GM12865 (cell line): ENCODE data around the gene LCN12.

Experiments
- DNase-seq: peaks from one replicate; pipeline ENCODE4 v3.0.0; 2010; ENCODE audit warnings: low read depth
- H3K4me3 ChIP-seq: 2 replicates; pipeline ENCODE4 v1.5.1; 2011; ENCODE audit warnings: mild to moderate bottlenecking, low read depth, low read length, control low read depth
- CTCF ChIP-seq: IDR thresholded peaks from 2 replicates; pipeline ENCODE4 v1.5.1; 2011; ENCODE audit warnings: low read length, control low read depth, low read depth, inconsistent platforms; ENCODE audit not compliant: insufficient read depth; ENCODE audit errors: missing control alignments

The LCN12 gene

GRCh38 chr9:136962701-136963248 lies 10.7 kb downstream of the LCN12 start:
- no peak overlapping the region for H3K4me3 ChIP-seq
- no peak for DNase-seq
- TF ChIP-seq CTCF, result no peak

DNA sequence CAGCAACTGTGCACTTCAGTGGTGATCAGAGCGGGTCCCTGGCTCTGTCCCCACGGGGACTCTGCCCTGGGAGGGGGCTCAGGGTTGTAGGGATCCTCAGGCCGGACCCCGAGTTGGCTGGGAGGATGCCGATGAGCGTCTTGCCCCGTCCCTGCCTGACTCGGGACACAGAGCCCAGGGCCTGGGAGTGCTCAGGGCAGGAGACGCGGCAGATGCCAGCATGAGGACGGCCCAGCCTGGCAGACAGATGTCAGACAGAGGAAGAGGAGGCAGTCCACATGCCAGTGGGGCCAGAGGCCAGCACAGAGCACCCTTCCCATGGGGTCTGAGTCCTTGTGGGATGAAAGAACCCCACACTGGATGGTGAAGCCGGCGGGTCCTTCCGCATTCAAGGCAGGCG lies 11.3 kb downstream of the LCN12 start:
- DNase-seq, result no peak

DNA sequence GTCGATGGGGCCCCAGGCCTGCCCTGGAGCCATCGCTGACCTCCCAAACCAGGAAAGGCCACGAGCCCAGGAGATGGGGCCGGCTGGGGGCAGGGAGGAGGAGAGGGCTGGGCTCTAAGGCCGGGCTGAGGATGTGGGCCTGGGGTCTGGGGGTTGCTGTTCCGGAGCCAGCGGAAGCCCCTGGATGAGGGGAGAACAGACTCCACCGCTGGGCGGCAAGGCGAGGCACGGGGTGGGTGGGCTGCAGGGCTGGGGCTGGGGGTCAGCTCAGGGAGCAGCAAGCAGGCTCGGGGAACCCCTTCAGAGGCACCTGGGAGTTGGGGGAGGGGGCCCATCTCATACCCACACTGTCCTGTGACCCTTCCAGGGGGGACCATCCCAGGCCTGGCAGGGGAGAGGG lies 11.7 kb downstream of the LCN12 start:
- no peak overlapping the region for H3K4me3 ChIP-seq
- no peak for TF ChIP-seq CTCF
- no peak for DNase-seq

More for the DNA sequence above, 11.3 kb downstream of the LCN12 start:
- H3K4me3 ChIP-seq, result no peak overlapping the region
- TF ChIP-seq CTCF, result no peak

GRCh38 chr9:136964171-136964689 lies 12.2 kb downstream of the LCN12 start:
- DNase-seq, result no peak
- no peak overlapping the region for H3K4me3 ChIP-seq
- TF ChIP-seq CTCF, result no peak

- no peak overlapping the region for H3K4me3 ChIP-seq
- no peak for TF ChIP-seq CTCF
- no peak for DNase-seq
Measured at GRCh38 chr9:136964833-136965422, 12.9 kb downstream of the LCN12 start.

DNA sequence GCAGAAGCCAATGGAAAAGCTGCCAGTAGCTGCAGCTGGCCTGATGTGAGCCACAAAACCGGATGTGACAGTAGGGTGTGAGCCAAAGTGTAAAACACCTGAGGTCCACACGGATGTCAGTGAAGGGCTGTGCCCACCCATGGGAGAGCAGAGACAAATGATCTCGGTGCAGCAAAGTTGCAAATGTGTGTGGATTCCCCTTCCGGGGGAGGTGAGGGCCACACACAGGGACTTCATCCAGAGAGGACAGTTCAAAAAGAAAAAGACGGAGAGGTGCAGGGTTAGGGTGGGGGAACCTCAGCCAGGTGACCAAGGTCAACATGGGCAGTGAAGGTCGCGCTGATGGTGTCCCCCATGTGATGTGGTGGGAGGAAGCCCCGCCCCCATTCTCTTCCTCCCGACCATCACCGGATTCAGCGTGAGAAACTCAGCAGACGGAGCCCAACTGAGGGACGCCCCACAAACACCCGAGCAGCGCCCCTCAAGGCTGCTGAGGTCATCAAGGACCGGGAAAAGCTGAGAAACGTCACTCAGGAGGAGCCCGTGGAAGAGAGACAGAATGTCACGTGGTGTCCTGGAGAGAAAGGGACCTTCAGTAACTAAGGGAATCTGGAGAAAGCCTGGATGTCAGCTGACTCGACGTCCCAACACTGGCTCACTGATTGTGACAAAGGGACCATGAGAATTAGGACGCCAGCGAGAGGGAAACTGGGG lies 13.9 kb downstream of the LCN12 start:
- no peak overlapping the region for H3K4me3 ChIP-seq
- peak; percentile 58 for DNase-seq
- no peak for TF ChIP-seq CTCF
